Measurements from ENCODE around the gene JAGN1.

GRCh38 chr3:9887480-9887879, 2.9 kb upstream of the JAGN1 start:
- no peak for TF ChIP-seq CTCF (IDR thresholded peaks at IDR 0.05)
- TF ChIP-seq POLR2A (IDR thresholded peaks at IDR 0.05): no peak

Measured in thyroid gland (tissue), 4 donors.